GM19351 (cell line): ENCODE data around the gene OR56A1.
A peak's percentile ranks its signal among the peaks of the same experiment; 100 is the strongest.

Experiments
- ATAC-seq: cut with Tn5 transposase; IDR thresholded peaks from one replicate; pipeline ENCODE4 v1.9.1; 2021; ENCODE audit warnings: mild to moderate bottlenecking, moderate library complexity; ENCODE audit not compliant: unreplicated experiment

The OR56A1 gene

DNA sequence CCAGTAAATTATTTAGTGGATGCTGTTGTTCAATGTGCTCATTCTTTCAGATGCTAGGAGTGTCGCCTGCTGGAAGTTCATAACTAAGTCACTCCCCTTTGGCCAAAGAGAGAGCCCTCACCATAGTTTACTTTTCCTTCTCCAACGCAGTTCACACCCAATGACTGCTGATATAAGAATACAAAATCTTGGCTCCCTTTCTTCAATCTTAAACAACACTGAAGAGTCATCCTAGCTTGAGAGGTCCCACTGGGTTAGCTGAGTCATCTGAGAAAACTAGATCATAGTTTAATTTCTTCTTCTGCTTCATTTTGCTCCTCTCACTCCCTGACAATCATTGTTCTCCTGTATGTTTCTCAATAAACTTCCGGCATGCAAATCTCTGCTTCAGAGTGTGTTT lies 38.4 kb downstream of the OR56A1 start:
- ATAC-seq = peak; percentile 15

GRCh38 chr11:5989203-5989602 lies 41.4 kb downstream of the OR56A1 start:
- no peak for ATAC-seq

- ATAC-seq = no peak
Measured at GRCh38 chr11:5986885-5987284, 43.7 kb downstream of the OR56A1 start, which contains the start of gene OR52L1. OR52L1 (minus strand) TSS chr11:5986985; CDS start chr11:5986930, 55 bp downstream.

DNA sequence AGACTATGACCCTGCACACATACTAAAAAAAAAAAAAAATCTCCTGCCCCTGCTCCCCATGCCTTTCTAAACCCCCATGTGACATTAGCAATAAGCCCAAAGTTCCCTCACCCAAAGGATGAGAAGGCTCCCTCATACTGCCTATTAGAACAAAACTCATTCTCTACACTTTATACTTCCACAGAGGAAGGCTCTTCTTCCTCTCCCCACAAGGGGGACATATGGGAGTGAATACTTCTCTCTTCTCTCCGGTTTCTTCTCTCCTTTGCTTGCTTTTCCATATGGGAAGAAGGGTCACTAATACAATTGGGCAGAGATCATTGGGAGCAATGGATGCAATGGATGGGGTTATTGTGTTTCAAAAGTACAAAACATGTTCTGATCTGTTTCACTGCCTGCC lies 47.1 kb downstream of the OR56A1 start:
- no peak for ATAC-seq

GRCh38 chr11:5973530-5973929 lies 57.0 kb downstream of the OR56A1 start:
- no peak for ATAC-seq
